ENCODE measurements around the gene TAAR5. TPM values are rescaled to one million over a fixed set of nuclear protein-coding genes. Genes with fewer than 3 reads are reported as not detected.
"Not testable (repeated sequence)": the region's sequence is repeated elsewhere in the genome, so short reads cannot be mapped to it uniquely, and the experiment has no call there.

Gene TAAR5, protein sequence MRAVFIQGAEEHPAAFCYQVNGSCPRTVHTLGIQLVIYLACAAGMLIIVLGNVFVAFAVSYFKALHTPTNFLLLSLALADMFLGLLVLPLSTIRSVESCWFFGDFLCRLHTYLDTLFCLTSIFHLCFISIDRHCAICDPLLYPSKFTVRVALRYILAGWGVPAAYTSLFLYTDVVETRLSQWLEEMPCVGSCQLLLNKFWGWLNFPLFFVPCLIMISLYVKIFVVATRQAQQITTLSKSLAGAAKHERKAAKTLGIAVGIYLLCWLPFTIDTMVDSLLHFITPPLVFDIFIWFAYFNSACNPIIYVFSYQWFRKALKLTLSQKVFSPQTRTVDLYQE
- not detected in 2 replicates for total RNA-seq (ENCODE audit: low replicate concordance)

DNA sequence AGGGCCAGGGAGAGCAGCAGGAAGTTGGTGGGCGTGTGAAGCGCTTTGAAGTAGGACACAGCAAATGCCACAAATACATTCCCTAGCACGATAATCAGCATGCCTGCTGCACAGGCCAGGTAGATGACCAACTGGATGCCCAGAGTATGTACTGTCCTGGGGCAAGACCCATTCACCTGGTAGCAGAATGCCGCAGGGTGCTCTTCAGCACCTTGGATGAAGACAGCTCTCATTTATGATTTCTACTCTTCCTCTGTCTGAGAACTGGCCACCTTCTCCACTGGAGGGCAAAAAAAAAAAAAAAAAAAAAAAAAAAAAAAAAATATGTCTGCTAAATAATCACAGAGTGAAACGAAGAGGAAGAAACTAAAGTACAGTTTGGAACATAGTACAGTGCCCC lies at the start of gene TAAR5:
TSS of gene TAAR5 (minus strand) at position 288 of the 400 bp plus-strand sequence. CDS start at position 233, 55 bp downstream.
- no peak within 1 kb of the TSS for H3K4me3 ChIP-seq (ENCODE audit: low read depth, low read length)
- no peak for TF ChIP-seq CTCF (IDR thresholded peaks at IDR 0.05; ENCODE audit: insufficient read depth, low read length)
- DNase-seq (ENCODE audit: low read depth): no peak

GRCh38 chr6:132637135-132637534 lies 47.6 kb upstream of the TAAR5 start:
- H3K4me3 ChIP-seq (ENCODE audit: low read depth, low read length); DNase-seq (ENCODE audit: low read depth): not testable (repeated sequence)

DNA sequence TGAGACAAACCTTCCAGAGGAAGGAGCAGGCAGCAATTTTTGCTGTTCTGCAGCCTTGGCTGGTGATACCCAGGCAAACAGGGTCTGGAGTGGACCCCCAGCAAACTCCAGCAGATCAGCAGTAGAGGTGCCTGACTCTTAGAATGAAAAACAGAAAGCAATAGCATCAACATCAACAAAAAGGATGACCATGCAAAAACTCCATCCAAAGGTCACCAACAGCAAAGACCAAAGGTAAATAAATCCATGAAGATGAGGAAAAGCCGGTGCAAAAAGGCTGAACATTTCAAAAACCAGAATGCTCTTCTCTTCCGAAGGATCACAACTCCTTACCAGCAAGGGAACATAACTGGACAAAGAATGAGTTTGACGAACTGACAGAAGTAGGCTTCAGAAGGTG lies 46.4 kb upstream of the TAAR5 start:
- H3K4me3 ChIP-seq (ENCODE audit: low read depth, low read length); DNase-seq (ENCODE audit: low read depth): not testable (repeated sequence)

DNA sequence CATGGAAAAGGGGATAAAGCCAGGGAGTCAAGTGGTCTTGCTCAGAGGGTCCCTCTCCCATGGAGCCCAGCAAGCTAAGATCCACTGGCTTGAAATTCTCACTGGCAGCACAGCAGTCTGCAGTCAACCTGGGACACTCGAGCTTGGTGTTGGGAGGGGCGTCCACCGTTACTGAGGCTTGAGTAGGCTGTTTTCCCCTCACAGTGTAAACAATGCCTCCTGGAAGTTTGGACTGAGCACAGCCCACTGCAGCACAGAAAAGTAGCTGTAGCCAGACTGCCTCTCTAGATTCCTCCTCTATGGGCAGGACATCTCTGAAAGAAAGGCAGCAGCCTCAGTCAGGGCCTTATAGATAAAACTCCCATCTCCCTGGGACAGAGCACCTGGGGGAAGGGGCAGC lies 45.7 kb upstream of the TAAR5 start:
- DNase-seq (ENCODE audit: low read depth); H3K4me3 ChIP-seq (ENCODE audit: low read depth, low read length): not testable (repeated sequence)

DNA sequence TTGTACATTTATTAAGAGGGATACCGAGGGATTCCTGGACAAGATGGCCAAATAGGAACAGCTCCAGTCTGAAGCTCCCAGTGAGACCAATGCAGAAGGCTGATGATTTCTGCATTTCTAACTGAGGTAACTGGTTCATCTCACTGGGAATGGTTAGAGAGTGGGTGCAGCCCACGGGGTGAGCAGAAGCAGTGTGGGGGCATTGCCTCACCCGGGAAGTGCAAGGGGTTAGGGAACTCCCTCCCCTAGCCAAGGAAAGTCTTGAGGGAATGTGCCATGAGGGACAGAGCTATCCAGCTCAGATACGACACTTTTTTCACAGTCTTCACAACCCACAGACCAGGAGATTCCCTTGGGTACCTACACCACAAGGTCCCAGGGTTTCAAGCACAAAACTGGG lies 45.3 kb upstream of the TAAR5 start:
- no peak for TF ChIP-seq CTCF (IDR thresholded peaks at IDR 0.05; ENCODE audit: insufficient read depth, low read length)
- no peak overlapping the region for H3K4me3 ChIP-seq (ENCODE audit: low read depth, low read length)
- no peak for DNase-seq (ENCODE audit: low read depth)

GRCh38 chr6:132633362-132633761 lies 43.8 kb upstream of the TAAR5 start:
- no peak for DNase-seq (ENCODE audit: low read depth)
- no peak for TF ChIP-seq CTCF (IDR thresholded peaks at IDR 0.05; ENCODE audit: insufficient read depth, low read length)
- no peak overlapping the region for H3K4me3 ChIP-seq (ENCODE audit: low read depth, low read length)

DNA sequence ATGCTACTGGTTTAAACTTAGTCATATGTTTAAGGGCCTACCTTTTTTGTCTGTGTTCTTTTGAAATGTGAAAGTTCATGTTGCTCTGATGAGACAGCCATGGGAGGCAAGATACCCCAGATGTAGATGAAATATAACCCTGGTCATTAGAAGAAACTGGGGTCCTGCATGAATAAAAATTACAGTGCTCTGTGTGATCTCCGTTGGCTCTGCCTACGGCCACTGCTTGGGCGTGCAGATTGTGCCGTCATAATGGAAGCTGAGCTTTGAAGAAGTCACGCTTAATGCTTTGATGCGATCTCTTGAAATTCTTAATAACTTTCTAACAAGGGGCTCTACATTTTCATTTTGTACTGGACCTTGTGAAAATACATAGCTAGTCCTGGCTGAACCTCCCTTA lies 34.6 kb upstream of the TAAR5 start, which contains the start of gene TAAR2:
TSS of gene TAAR2 (minus strand) at position 101 of the 400 bp plus-strand sequence. CDS start at position 101, 0 bp downstream.
- H3K4me3 ChIP-seq (ENCODE audit: low read depth, low read length): no peak within 1 kb of the TSS
- DNase-seq (ENCODE audit: low read depth): no peak
- no peak for TF ChIP-seq CTCF (IDR thresholded peaks at IDR 0.05; ENCODE audit: insufficient read depth, low read length)

- DNase-seq (ENCODE audit: low read depth): no peak
- no peak overlapping the region for H3K4me3 ChIP-seq (ENCODE audit: low read depth, low read length)
- TF ChIP-seq CTCF (IDR thresholded peaks at IDR 0.05; ENCODE audit: insufficient read depth, low read length): no peak
Observed at GRCh38 chr6:132623106-132623845, 33.7 kb upstream of the TAAR5 start.

Data from fibroblast of the aortic adventitia (primary cell).